MM.1S (cell line): Measurements from ENCODE around the gene ACSF3.

Experiments
- EZH2 ChIP-seq: fragments of 300-600 bp; sonication (generic); optimal IDR thresholded peaks from 2 replicates; pipeline ENCODE3; 2017; ENCODE audit warnings: low read depth, mild to moderate bottlenecking, antibody characterized with exemption, low read length, mixed read lengths
- EZH2phosphoT487 ChIP-seq: fragments of 300-600 bp; sonication (generic); IDR thresholded peaks from 2 replicates; pipeline ENCODE4 v1.6.1; 2018; ENCODE audit warnings: antibody characterized with exemption, low read length
- TF ChIP-seq, protein P1 (sequence below): fragments of 300-600 bp; sonication (generic); IDR thresholded peaks from 2 replicates; pipeline ENCODE4 v1.5.1; 2016; ENCODE audit warnings: antibody characterized with exemption, low read length, mixed read lengths

GRCh38 chr16:89046491-89046890 lies 47.2 kb upstream of the ACSF3 start:
- no peak for TF ChIP-seq EZH2
- TF ChIP-seq, protein P1, sequence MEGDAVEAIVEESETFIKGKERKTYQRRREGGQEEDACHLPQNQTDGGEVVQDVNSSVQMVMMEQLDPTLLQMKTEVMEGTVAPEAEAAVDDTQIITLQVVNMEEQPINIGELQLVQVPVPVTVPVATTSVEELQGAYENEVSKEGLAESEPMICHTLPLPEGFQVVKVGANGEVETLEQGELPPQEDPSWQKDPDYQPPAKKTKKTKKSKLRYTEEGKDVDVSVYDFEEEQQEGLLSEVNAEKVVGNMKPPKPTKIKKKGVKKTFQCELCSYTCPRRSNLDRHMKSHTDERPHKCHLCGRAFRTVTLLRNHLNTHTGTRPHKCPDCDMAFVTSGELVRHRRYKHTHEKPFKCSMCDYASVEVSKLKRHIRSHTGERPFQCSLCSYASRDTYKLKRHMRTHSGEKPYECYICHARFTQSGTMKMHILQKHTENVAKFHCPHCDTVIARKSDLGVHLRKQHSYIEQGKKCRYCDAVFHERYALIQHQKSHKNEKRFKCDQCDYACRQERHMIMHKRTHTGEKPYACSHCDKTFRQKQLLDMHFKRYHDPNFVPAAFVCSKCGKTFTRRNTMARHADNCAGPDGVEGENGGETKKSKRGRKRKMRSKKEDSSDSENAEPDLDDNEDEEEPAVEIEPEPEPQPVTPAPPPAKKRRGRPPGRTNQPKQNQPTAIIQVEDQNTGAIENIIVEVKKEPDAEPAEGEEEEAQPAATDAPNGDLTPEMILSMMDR, result no peak
- TF ChIP-seq EZH2phosphoT487, result no peak
